GM19468 (cell line): ENCODE results near the gene ICE2.

Experiments
- ATAC-seq: cut with Tn5 transposase; IDR thresholded peaks from one replicate; pipeline ENCODE4 v1.9.1; 2021; ENCODE audit warnings: mild to moderate bottlenecking, moderate library complexity, moderate number of reproducible peaks; ENCODE audit not compliant: unreplicated experiment; ENCODE audit errors: extremely low read depth

Gene ICE2

DNA sequence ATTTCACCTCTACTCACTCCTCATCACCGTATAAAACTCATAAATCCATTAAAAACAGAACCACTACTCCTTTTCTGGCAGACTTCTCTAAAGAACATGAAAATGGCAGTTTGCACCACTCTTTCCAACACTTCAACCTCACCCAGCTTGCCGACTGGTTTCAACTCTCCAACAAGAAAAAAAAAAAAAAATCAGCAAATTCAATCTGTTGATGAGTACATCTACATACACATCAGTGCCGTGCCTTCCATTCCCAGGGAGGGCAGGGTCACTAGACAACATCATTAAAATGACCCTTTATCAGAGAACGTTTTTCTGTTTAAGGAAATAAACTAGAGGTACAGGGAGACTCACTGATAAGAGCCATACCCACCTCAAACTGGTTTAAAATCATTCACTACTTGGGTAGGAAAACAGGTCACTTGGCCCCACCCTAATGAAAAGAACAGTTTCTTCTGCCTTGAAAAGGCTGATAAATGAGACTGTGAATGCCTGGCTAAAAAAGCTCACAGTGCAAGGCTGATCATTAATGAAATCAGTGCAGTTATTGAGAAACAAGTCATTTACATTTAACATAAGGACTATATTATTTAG is 87.1 kb downstream of the ICE2 start:
- no peak for ATAC-seq

GRCh38 chr15:60390871-60391501 is 88.0 kb downstream of the ICE2 start:
- no peak for ATAC-seq

DNA sequence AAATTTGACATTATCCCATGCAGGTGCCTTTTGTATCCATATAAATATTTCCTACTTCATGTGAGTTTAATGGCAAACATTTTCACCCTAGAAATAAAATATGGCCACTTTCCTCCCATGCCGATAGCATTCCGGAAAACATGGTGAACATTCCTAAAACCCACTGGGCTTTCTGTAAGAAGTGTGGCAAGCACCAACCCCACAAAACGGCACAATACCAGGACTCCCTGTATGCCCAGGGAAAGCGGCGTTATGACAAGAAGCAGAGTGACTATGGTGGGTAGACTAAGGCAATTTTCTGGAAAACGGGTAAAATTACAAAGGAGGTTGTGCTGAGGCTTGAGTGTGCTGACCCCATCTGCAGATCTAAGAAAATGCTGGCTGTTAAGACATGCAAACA is 88.7 kb downstream of the ICE2 start:
- no peak for ATAC-seq

DNA sequence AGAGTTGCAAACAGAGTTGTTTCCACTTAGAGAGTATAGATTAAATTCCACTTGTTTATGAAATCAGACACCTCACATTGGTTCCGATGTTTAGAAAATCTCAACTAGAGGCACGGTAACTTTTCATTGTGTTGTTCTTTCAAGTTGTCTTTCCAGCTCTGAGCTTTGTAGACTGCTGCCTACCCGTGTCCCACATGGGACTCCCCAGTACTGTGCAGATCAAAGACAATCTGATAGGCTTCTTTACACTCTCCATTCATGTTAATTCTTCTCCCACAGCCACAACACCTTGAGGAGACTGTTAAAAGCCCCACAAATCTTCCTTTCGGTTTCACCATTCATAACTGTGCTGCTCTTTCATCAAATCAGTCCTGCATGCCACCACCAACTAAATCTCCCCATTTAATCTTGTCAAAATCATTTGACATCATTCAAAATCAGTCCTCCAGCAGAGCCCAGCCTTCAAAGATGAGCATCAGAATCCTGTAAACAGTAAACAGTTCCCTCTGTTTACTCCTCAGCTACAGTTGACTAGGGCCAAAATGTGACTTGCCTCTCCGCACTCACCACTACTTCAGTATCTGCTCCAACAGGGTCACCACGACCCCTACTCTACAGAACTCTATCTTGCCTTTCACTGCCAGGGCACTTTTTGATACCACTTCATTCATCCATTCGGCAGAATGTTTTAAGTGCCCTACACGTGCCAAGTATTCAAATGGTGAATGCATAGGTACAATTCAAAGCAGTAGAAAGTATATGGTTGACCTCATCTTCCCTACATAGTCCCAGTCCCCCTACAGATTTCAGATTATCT is 89.5 kb downstream of the ICE2 start:
- ATAC-seq = peak; percentile 51

- ATAC-seq = no peak
These were observed 91.6 kb downstream of the ICE2 start for GRCh38 chr15:60387321-60387720.

GRCh38 chr15:60386615-60387014 is 92.3 kb downstream of the ICE2 start:
- no peak for ATAC-seq

DNA sequence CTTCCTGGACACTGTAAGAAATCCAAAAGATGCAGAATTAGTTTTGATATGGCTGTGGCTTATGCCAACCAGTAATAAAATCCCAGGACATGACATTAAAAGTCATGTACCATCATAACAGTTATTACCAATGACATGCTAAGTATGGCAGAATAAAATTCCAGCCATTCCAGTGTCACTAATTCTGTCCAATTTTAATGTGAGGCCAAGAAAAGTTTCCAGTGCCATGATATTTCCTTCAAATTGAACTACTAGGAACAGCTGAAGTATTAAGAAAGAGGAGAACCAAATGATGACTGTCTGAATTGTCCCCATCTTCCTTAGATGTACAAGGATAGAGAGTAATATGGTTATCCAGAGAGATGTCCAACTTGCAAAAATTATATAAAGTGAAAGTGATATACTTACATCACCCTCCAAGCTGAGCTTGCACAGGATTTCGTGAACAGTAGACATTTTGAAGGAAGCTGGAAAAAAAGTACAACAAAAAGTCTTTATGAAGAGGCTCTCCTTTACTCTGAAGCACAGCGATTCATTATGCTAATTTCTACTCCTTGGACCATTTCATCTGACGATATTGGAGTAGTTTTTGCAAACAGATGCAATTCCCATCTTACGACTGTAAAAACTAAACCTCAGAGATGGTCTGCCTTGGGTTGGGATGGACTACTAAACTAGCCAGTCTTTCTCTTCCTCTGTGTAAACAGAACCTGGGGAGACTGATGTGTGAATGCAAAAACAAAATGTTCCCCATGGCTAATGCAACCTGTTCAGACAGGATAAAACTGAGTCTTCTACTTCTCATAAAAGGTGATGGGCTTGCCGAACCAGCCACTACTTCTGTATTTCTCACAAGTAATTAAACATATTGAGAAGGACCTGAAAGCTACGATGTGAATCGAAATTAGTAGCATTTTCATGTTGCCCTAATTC is 93.1 kb downstream of the ICE2 start:
- ATAC-seq = no peak

- ATAC-seq = no peak
These were observed 94.3 kb downstream of the ICE2 start for GRCh38 chr15:60384526-60385126.

DNA sequence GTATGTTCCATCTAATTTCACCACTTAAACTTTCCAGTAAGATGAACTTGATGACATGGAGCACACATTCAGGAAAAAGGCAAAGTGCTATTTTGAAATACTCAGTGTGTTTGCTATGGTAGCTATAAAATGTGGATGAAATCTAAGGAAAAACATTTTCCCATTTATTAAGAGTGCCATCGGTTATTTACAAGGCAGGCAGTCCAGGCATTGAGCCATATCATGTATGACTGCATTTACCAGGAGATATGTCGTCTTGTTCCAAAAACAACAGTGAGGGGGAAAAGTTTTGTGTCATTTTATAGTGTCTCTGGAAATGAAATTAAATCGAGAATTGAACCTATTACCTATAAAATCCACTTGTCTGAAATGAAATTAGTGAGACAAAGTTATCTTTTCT is 94.9 kb downstream of the ICE2 start:
- ATAC-seq = no peak

- ATAC-seq = no peak
These were observed 95.9 kb downstream of the ICE2 start for GRCh38 chr15:60382773-60383674.

GRCh38 chr15:60381148-60381788 is 97.7 kb downstream of the ICE2 start:
- ATAC-seq = no peak

- ATAC-seq = no peak
These were observed 99.2 kb downstream of the ICE2 start for GRCh38 chr15:60379525-60380274.

- ATAC-seq = no peak
These were observed 99.8 kb downstream of the ICE2 start for GRCh38 chr15:60379185-60379524.

DNA sequence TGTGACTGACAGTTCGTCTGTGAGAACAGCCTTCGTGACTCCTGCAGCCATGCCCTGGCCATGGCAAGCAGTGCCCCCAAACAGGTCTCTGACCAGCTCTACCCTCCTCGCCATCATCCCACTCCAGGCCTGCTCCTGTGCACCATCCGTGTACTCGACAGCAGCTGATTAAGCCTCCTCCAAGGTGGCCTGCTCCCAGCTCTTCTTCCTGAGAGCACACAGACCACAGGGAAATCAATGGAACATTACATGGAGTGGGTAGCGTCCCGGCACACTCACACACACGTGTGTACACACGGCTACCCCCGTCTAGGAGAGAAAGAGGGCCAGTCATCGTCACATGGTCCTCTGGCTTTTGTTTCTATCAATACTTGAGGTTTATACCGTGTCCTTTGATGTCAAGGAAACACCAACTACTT is 102.3 kb downstream of the ICE2 start:
- ATAC-seq = no peak

- no peak for ATAC-seq
These were observed 103.6 kb downstream of the ICE2 start for GRCh38 chr15:60375306-60375705.

GRCh38 chr15:60374628-60375081 is 104.3 kb downstream of the ICE2 start:
- ATAC-seq = no peak

DNA sequence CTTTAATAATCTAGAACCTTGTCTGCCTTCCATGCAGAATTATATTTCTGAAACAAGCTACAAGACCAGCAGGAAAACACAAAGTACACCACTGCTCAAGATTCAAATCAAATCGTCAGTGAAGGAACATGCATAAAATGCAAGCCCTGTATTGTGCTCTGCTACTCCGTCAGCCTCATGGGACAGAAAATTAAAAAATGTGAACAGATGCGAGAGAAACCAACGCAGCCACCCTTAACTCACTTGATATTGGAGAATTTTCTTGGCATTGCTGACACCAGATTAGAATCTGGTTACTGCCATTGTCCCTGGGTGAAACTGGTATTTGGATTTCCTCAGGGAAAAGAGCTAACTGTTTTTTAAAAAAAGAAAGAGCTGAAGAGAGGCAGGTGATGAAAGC is 104.7 kb downstream of the ICE2 start:
- no peak for ATAC-seq

GRCh38 chr15:60373745-60374144 is 105.2 kb downstream of the ICE2 start:
- no peak for ATAC-seq
